Heart left ventricle (tissue), 13 donors: Measurements from ENCODE around the gene CCDC88B.

ENCODE experiments used
- POLR2A ChIP-seq, 2 donors: fragments of 450-650 bp; IDR thresholded peaks; one replicate each; pipeline ENCODE4 v1.6.1; 2017; ENCODE audit warnings: antibody characterized with exemption in 2 of 2, mild to moderate bottlenecking in 2 of 2, moderate library complexity in 2 of 2
- TF ChIP-seq, protein P1 (sequence below), 12 donors: fragments of 200-600 bp; sonication (generic) in 4 of 12; IDR thresholded peaks; one replicate each; pipeline versions ENCODE4 v1.5.0 to v1.8.0; 2018 to 2022; ENCODE audit warnings: antibody characterized with exemption in 12 of 12, mild to moderate bottlenecking in 5 of 12
- donor health status: ischemic (EF 13 %, LVEDD 7.1; RV severe dilation, severe dysfunction).
- donor health status: DM: no; HTN: yes; CAD: no.
- donor health status: DM: no; HTN: no; CAD: no.
- donor health status: ischemic (EF 25% LVEDD 6.9; RV normal size, moderate dysfunction).
- donor health status: ischemic (EF 25% LVEDD 5.7; RV mildly dilated, moderate dysfunction).
- donor health status: ischemic (EF 35%, LVEDD 5.7; RV mildly dilated, moderate dysfunction).
- donor health status: nonischemic (EF 11% LVEDD 7.7; RV severe dilation, severe dysfunction).
- donor health status: DM: yes; HTN: yes; CAD: no.
- donor health status: PGD.
- donor health status: ischemic (EF 29% LVEDD 5.4; RV normal size, mild dysfunction).
- donor health status: nonischemic (EF 23%, LVEDD 6.1; RV moderate dilation, normal function).

DNA sequence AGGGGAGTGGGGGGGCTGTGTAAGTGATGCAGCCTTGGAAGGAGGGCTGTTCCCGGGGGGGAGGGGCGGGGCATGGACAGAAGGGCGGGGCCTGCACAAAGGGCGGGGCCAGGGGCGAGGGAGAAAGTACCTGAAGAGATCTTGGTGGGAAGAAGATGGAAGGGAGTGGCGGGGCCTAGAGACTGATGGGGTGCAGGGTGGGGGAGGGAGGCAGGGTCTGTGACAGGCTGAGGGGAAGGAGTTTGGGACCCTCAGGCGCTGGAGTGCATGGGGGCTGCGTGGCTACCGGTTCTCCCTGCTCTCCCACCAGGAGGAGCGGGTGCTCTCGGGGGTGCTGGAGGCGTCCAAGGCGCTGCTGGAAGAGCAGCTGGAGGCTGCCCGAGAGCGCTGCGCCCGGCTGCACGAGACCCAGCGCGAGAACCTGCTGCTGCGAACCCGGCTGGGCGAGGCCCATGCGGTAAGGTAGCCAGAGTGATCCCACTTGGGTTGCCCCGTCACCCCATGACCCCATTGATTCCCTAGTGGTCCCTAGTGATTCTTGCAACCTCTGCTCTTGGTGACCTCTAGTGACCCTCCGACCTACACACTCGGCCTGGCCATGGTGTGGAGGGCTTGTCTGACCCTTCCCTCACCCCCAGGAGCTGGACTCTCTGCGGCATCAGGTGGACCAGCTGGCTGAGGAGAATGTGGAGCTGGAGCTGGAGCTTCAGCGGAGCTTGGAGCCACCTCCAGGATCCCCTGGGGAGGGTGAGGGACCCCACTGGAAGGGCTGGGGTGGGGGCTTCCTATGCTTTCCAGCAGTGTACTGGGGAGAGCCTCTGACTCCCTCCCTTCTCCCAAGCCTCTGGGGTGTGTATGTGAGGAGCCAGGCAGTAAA lies 3.1 kb downstream of the CCDC88B start:
- TF ChIP-seq POLR2A (IDR thresholded peaks at IDR 0.05), result no peak
- TF ChIP-seq, protein P1, sequence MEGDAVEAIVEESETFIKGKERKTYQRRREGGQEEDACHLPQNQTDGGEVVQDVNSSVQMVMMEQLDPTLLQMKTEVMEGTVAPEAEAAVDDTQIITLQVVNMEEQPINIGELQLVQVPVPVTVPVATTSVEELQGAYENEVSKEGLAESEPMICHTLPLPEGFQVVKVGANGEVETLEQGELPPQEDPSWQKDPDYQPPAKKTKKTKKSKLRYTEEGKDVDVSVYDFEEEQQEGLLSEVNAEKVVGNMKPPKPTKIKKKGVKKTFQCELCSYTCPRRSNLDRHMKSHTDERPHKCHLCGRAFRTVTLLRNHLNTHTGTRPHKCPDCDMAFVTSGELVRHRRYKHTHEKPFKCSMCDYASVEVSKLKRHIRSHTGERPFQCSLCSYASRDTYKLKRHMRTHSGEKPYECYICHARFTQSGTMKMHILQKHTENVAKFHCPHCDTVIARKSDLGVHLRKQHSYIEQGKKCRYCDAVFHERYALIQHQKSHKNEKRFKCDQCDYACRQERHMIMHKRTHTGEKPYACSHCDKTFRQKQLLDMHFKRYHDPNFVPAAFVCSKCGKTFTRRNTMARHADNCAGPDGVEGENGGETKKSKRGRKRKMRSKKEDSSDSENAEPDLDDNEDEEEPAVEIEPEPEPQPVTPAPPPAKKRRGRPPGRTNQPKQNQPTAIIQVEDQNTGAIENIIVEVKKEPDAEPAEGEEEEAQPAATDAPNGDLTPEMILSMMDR (IDR thresholded peaks at IDR 0.05), result no peak
